HepG2 (cell line): ENCODE data around the gene PEPD. TPM values are rescaled to one million over a fixed set of nuclear protein-coding genes. Genes with fewer than 3 reads are reported as not detected.

Experiments
- ATAC-seq: fragments of 200-7000 bp; cut with Tn5 transposase; 3 replicates; pipeline ENCODE4 v1.9.1; 2020; ENCODE audit warnings: mild to moderate bottlenecking, moderate library complexity
- BruUV-seq: library from RNA; stranded (reverse); fragments of 400-500 nt; replicated peaks from 2 replicates; lab custom pipeline; 2021; lab: Mats Ljungman, UMichigan
- CTCF ChIA-PET: fragments of 300-600 bp; formaldehyde crosslinking; extraction: SDS; loops from one replicate; lab custom pipeline; 2021; ENCODE audit warnings: low total read pairs, inconsistent platforms, low intra/inter-chr PET ratio; lab: Yijun Ruan, JAX
- POLR2A ChIA-PET: fragments of 350-600 bp; sonication (Branson Sonifier 250); formaldehyde crosslinking; loops from one replicate; lab custom pipeline; 2020; ENCODE audit warnings: antibody characterized with exemption, inconsistent platforms; lab: Yijun Ruan, JAX
- DNase-seq: peaks from one replicate; pipeline ENCODE4 v3.0.0-alpha.2; 2015; ENCODE audit warnings: low spot score
- FAIRE-seq: peaks from 3 replicates; lab custom pipeline; 2011; peaks lifted over from hg19 to GRCh38; lab: Jason Lieb, UNC
- H2AFZ ChIP-seq: one replicate; pipeline ENCODE4 v1.6.1; 2011; ENCODE audit warnings: low read length, inconsistent platforms
- H3K27ac ChIP-seq: fragments of 300-600 bp; 3 replicates; pipeline ENCODE4 v1.8.0; 2011; ENCODE audit warnings: mixed run types, mild to moderate bottlenecking, mixed read lengths, low read length, inconsistent platforms; ENCODE audit not compliant: insufficient read depth; ENCODE audit errors: extremely low read length
- H3K27me3 ChIP-seq, 2 experiments: fragments of 200-600 bp in 1 of 2; 2 replicates in 1 of 2; 3 replicates in 1 of 2; pipeline versions ENCODE4 v1.6.0 to v1.8.0; 2011; ENCODE audit warnings: low read length in 2 of 2, mild to moderate bottlenecking in 2 of 2, moderate library complexity in 2 of 2, inconsistent platforms in 1 of 2; ENCODE audit not compliant: insufficient read depth in 2 of 2, control insufficient read depth in 1 of 2
- H3K36me3 ChIP-seq, 2 experiments: fragments of 200-600 bp in 1 of 2; replicated peaks in 1 of 2; 2 replicates in 1 of 2; 3 replicates in 1 of 2; pipeline versions ENCODE4 v1.5.1 to v1.8.0; 2011; ENCODE audit warnings: low read length in 2 of 2, inconsistent platforms in 1 of 2; ENCODE audit not compliant: insufficient read depth in 2 of 2, control insufficient read depth in 1 of 2
- H3K4me1 ChIP-seq: 2 replicates; pipeline ENCODE4 v1.5.1; 2012; ENCODE audit warnings: low read length, inconsistent platforms; ENCODE audit not compliant: insufficient read depth
- H3K4me2 ChIP-seq: 2 replicates; pipeline ENCODE4 v1.6.0; 2011; ENCODE audit warnings: low read depth, low read length, inconsistent platforms
- H3K4me3 ChIP-seq, 3 experiments: fragments of 200-600 bp in 1 of 3; sonication (generic), shearing (Covaris generic) in 1 of 3; replicated peaks in 1 of 3; 2 replicates each; pipeline ENCODE4 v1.5.1; 2011 to 2016; ENCODE audit warnings: low read length in 3 of 3, inconsistent platforms in 2 of 3, low read depth in 2 of 3, mild to moderate bottlenecking in 2 of 3, control low read depth in 1 of 3, mixed read lengths in 1 of 3; ENCODE audit not compliant: insufficient read depth in 1 of 3
- H3K79me2 ChIP-seq: one replicate; pipeline ENCODE4 v1.6.1; 2011; ENCODE audit warnings: low read length, inconsistent platforms; ENCODE audit not compliant: insufficient read depth
- H3K9ac ChIP-seq: 2 replicates; pipeline ENCODE4 v1.6.0; 2011; ENCODE audit warnings: mild to moderate bottlenecking, low read depth, low read length, inconsistent platforms; ENCODE audit not compliant: insufficient read depth
- H3K9me3 ChIP-seq: 2 replicates; pipeline ENCODE4 v1.5.1; 2012; ENCODE audit warnings: mild to moderate bottlenecking, low read length
- H4K20me1 ChIP-seq: 2 replicates; pipeline ENCODE4 v1.6.0; 2011; ENCODE audit warnings: inconsistent platforms, mild to moderate bottlenecking, low read length, moderate library complexity; ENCODE audit not compliant: insufficient read depth
- AHDC1 ChIP-seq: sonication (generic); formaldehyde crosslinking; IDR thresholded peaks from 2 replicates; pipeline ENCODE4 v1.5.1; 2020; ENCODE audit warnings: mild to moderate bottlenecking, missing genetic modification reagents, borderline replicate concordance
- DNMT1 ChIP-seq: sonication (generic); formaldehyde crosslinking; IDR thresholded peaks from 2 replicates; pipeline ENCODE4 v1.5.1; 2020; ENCODE audit warnings: mild to moderate bottlenecking, missing genetic modification reagents
- E2F2 ChIP-seq: sonication (generic); formaldehyde crosslinking; IDR thresholded peaks from 2 replicates; pipeline ENCODE4 v1.4.0; 2020; ENCODE audit warnings: missing genetic modification reagents, borderline replicate concordance
- GZF1 ChIP-seq: sonication (generic); formaldehyde crosslinking; IDR thresholded peaks from 2 replicates; pipeline ENCODE4 v1.5.1; 2020; ENCODE audit warnings: mild to moderate bottlenecking, missing genetic modification reagents
- KLF12 ChIP-seq: sonication (generic); formaldehyde crosslinking; IDR thresholded peaks from 2 replicates; pipeline ENCODE4 v1.4.0; 2020; ENCODE audit warnings: missing genetic modification reagents, borderline replicate concordance
- NFATC3 ChIP-seq: sonication (generic); formaldehyde crosslinking; IDR thresholded peaks from 2 replicates; pipeline ENCODE4 v1.5.1; 2020; ENCODE audit warnings: mild to moderate bottlenecking, missing genetic modification reagents
- ONECUT2 ChIP-seq: sonication (generic); formaldehyde crosslinking; IDR thresholded peaks from 2 replicates; pipeline ENCODE4 v1.4.0; 2020; ENCODE audit warnings: missing genetic modification reagents
- ZBTB3 ChIP-seq: sonication (generic); formaldehyde crosslinking; IDR thresholded peaks from 2 replicates; pipeline ENCODE4 v1.4.0; 2020; ENCODE audit warnings: low read depth, mild to moderate bottlenecking, moderate library complexity, missing genetic modification reagents, borderline replicate concordance
- ZNF235 ChIP-seq: sonication (generic); formaldehyde crosslinking; IDR thresholded peaks from 2 replicates; pipeline ENCODE4 v1.8.1; 2023; ENCODE audit warnings: mild to moderate bottlenecking, missing genetic modification reagents, borderline replicate concordance
- ZNF326 ChIP-seq: sonication (generic); formaldehyde crosslinking; IDR thresholded peaks from 2 replicates; pipeline ENCODE4 v1.4.0; 2020; ENCODE audit warnings: missing genetic modification reagents, borderline replicate concordance
- ZSCAN12 ChIP-seq: sonication (generic); formaldehyde crosslinking; IDR thresholded peaks from 2 replicates; pipeline ENCODE4 v1.9.0; 2021; ENCODE audit warnings: mild to moderate bottlenecking, missing genetic modification reagents
- WGBS: methylation state at CpG from one replicate; pipeline ENCODE4 v1.1.6; 2017; ENCODE audit warnings: low lambda C conversion rate; 5-methylcytosine and 5-hydroxymethylcytosine counted together
- in situ Hi-C: cut with HindIII; loops from 2 replicates; pipeline ENCODE4 v1.10.0; 2017; ENCODE audit warnings: low pct_unique_long_range_greater_than_20kb; ENCODE audit not compliant: extremely low pct_ligation_motif_present
- intact Hi-C: fragments of 100-400 bp; cut with micrococcal nuclease; formaldehyde crosslinking; loops from one replicate; pipeline ENCODE4 v1.10.0; 2022; ENCODE audit not compliant: unreplicated experiment
- polyA plus RNA-seq, 8 experiments: library from polyadenylated mRNA; depleted of rRNA in 3 of 8; stranded (reverse) in 7 of 8; unstranded in 1 of 8; fragments of >200 nt; fragmentation: Illumina TruSeq in 4 of 8; extraction: Trizol in 4 of 8; gene quantifications; 2 replicates each; pipeline versions ENCODE4 v1.2.1 to v1.2.3, GENCODE V29; 2011 to 2016; ENCODE audit warnings: low read depth in 4 of 8, missing spikeins in 1 of 8, mixed read lengths in 1 of 8; ENCODE audit not compliant: insufficient read depth in 1 of 8
- total RNA-seq, 5 experiments: library from RNA; depleted of rRNA; stranded (reverse); fragments of >200 nt; fragmentation: Illumina TruSeq; extraction: Trizol; gene quantifications; 2 replicates each; pipeline ENCODE4 v1.2.3, GENCODE V29; 2016; ENCODE audit warnings: low read depth in 1 of 5

The PEPD gene
- total and polyA plus RNA-seq, 2 of the 13 experiments (the other 11 are each of a cell fraction or from before 2014, with no cell fraction given) = 60.7 to 75.1 TPM

- ATAC-seq = no peak
- Histone ChIP-seq H4K20me1 (no peaks in the 10 kb centered on the region), H3K9ac (no peak overlapping the region), H3K9me3 (no peaks in the 10 kb centered on the region), H3K27me3 (no peaks in the 10 kb centered on the region), H2AFZ (no peak overlapping the region), H3K36me3 (peaks cover 14 to 20% of the 10 kb centered on the region in 2 experiments; a peak in 4 of 5 replicates), H3K4me3 (no peak overlapping the region), H3K4me1 (no peaks in the 10 kb centered on the region), H3K79me2 (no peaks in the 10 kb centered on the region)
- ChIA-PET CTCF (no interaction called here), POLR2A (no interaction called here)
- WGBS = 100% methylated on average over 3 of the region's 8 CpGs
- in situ Hi-C loops = no loop called here
- intact Hi-C loops = no loop called here
- no peak for DNase-seq
- no peak for FAIRE-seq
- no TSS peak for BruUV-seq
- TF ChIP-seq ZBTB3 = no peak
- TF ChIP-seq, all 625 proteins: peak for 0
- no peak overlapping the region for H3K4me2 ChIP-seq
- no peak overlapping the region for H3K27ac ChIP-seq
Measured at GRCh38 chr19:33500991-33501390, 20.6 kb downstream of the PEPD start.

GRCh38 chr19:33500586-33500985 lies 21.0 kb downstream of the PEPD start:
- H4K20me1 ChIP-seq = no peaks in the 10 kb centered on the region
- H3K79me2 ChIP-seq = no peaks in the 10 kb centered on the region
- BruUV-seq = no TSS peak
- H3K4me1 ChIP-seq = no peaks in the 10 kb centered on the region
- WGBS = 97% methylated on average over 7 of the region's 13 CpGs
- no peak overlapping the region for H3K4me3 ChIP-seq
- in situ Hi-C loops = no loop called here
- ATAC-seq = no peak
- no peak overlapping the region for H3K9ac ChIP-seq
- POLR2A ChIA-PET = no interaction called here
- DNase-seq = no peak
- H3K27ac ChIP-seq = no peak overlapping the region
- intact Hi-C loops = no loop called here
- no peak for FAIRE-seq
- no peak overlapping the region for H3K4me2 ChIP-seq
- H3K9me3 ChIP-seq = no peaks in the 10 kb centered on the region
- H2AFZ ChIP-seq = no peak overlapping the region
- H3K36me3 ChIP-seq = peaks cover 15 to 20% of the 10 kb centered on the region in 2 experiments; a peak in 4 of 5 replicates
- H3K27me3 ChIP-seq = no peaks in the 10 kb centered on the region
- CTCF ChIA-PET = no interaction called here
- TF ChIP-seq KLF12 (no peak), ONECUT2 (CRISPR knock-in tag) (no peak), ZNF326 (CRISPR knock-in tag) (no peak), DNMT1 (CRISPR knock-in tag) (no peak), AHDC1 (CRISPR knock-in tag) (no peak), NFATC3 (CRISPR knock-in tag) (no peak), E2F2 (CRISPR knock-in tag) (no peak), GZF1 (CRISPR knock-in tag) (no peak), ZNF235 (CRISPR knock-in tag) (no peak), ZSCAN12 (no peak)
